Measurements from ENCODE around the gene NSF.

- TF ChIP-seq CTCF (IDR thresholded peaks at IDR 0.05; ENCODE audit: low read depth, low read length, poor library complexity, severe bottlenecking): no peak
- no peak for TF ChIP-seq EZH2phosphoT487 (IDR thresholded peaks at IDR 0.05; ENCODE audit: borderline replicate concordance, low read length)
These were observed 179.3 kb downstream of the NSF start for GRCh38 chr17:46769531-46770438.
